Astrocyte (in vitro differentiated cells and primary cell): ENCODE results near the gene ADGRF1. TPM values are rescaled to one million over a fixed set of nuclear protein-coding genes. Genes with fewer than 3 reads are reported as not detected.
"Not testable (repeated sequence)": the region's sequence is repeated elsewhere in the genome, so short reads cannot be mapped to it uniquely, and the experiment has no call there.

Experiments used
- DNase-seq: peaks from one replicate; pipeline ENCODE4 v3.0.0-alpha.2; 2010; ENCODE audit warnings: low read depth
- FAIRE-seq: peaks from 2 replicates; lab custom pipeline; 2011; peaks lifted over from hg19 to GRCh38; lab: Jason Lieb, UNC
- H2AFZ ChIP-seq: 2 replicates; pipeline ENCODE4 v1.6.0; 2012; ENCODE audit warnings: low read depth, low read length, inconsistent platforms
- H3K27ac ChIP-seq: 2 replicates; pipeline ENCODE4 v1.5.1; 2011; ENCODE audit warnings: low read depth, low read length, inconsistent platforms
- H3K27me3 ChIP-seq: 2 replicates; pipeline ENCODE4 v1.6.0; 2011; ENCODE audit warnings: low read length, inconsistent platforms; ENCODE audit not compliant: insufficient read depth
- H3K36me3 ChIP-seq: 2 replicates; pipeline ENCODE4 v1.5.1; 2011; ENCODE audit warnings: low read length, inconsistent platforms; ENCODE audit not compliant: insufficient read depth
- H3K4me1 ChIP-seq: 2 replicates; pipeline ENCODE4 v1.5.1; 2011; ENCODE audit warnings: low read length, inconsistent platforms; ENCODE audit not compliant: insufficient read depth
- H3K4me2 ChIP-seq: 2 replicates; pipeline ENCODE4 v1.6.0; 2012; ENCODE audit warnings: low read length, inconsistent platforms
- H3K4me3 ChIP-seq: 2 replicates; pipeline ENCODE4 v1.5.1; 2011; ENCODE audit warnings: low read depth, mild to moderate bottlenecking, low read length, inconsistent platforms; ENCODE audit not compliant: insufficient read depth
- H3K79me2 ChIP-seq: 2 replicates; pipeline ENCODE4 v1.6.0; 2012; ENCODE audit warnings: mild to moderate bottlenecking, low read length, inconsistent platforms; ENCODE audit not compliant: insufficient read depth
- H3K9ac ChIP-seq: 2 replicates; pipeline ENCODE4 v1.6.0; 2012; ENCODE audit warnings: mild to moderate bottlenecking, low read length, inconsistent platforms
- H3K9me3 ChIP-seq: 2 replicates; pipeline ENCODE4 v1.5.1; 2012; ENCODE audit warnings: low read depth, mild to moderate bottlenecking, low read length, inconsistent platforms; ENCODE audit not compliant: insufficient read depth
- H4K20me1 ChIP-seq: 2 replicates; pipeline ENCODE4 v1.6.0; 2012; ENCODE audit warnings: low read length, inconsistent platforms; ENCODE audit not compliant: insufficient read depth
- H3K27ac Mint-ChIP-seq: one replicate; pipeline ENCODE4 v1.8.0; 2021; ENCODE audit warnings: mild to moderate bottlenecking, mixed read lengths; ENCODE audit not compliant: unreplicated experiment
- H3K27me3 Mint-ChIP-seq: one replicate; pipeline ENCODE4 v1.8.0; 2021; ENCODE audit warnings: low read depth, mixed read lengths; ENCODE audit not compliant: unreplicated experiment
- H3K36me3 Mint-ChIP-seq: one replicate; pipeline ENCODE4 v1.8.0; 2021; ENCODE audit warnings: low read depth, mixed read lengths; ENCODE audit not compliant: unreplicated experiment
- H3K4me1 Mint-ChIP-seq: one replicate; pipeline ENCODE4 v1.8.0; 2021; ENCODE audit warnings: low read depth, mixed read lengths; ENCODE audit not compliant: unreplicated experiment
- H3K4me3 Mint-ChIP-seq: one replicate; pipeline ENCODE4 v1.8.0; 2021; ENCODE audit warnings: mild to moderate bottlenecking, moderate library complexity, mixed read lengths; ENCODE audit not compliant: unreplicated experiment
- H3K9me3 Mint-ChIP-seq: one replicate; pipeline ENCODE4 v1.8.0; 2021; ENCODE audit warnings: mild to moderate bottlenecking, mixed read lengths; ENCODE audit not compliant: unreplicated experiment
- EZH2 ChIP-seq: IDR thresholded peaks from 2 replicates; pipeline ENCODE4 v1.6.1; 2012; ENCODE audit warnings: mild to moderate bottlenecking, low read length, inconsistent platforms; ENCODE audit not compliant: insufficient read depth
- total RNA-seq: library from RNA; stranded (reverse); gene quantifications from 2 replicates; pipeline ENCODE4 v1.2.1, GENCODE V29; 2021
- TF ChIP-seq, protein P1 (sequence below): IDR thresholded peaks from 2 replicates; pipeline ENCODE4 v1.5.1; 2011; ENCODE audit warnings: low read depth, mild to moderate bottlenecking, inconsistent platforms, low read length, moderate library complexity; ENCODE audit not compliant: insufficient read depth

The ADGRF1 gene
- total RNA-seq, 1 donor from 2014 or later: 0.25 TPM

GRCh38 chr6:47059216-47059885 is 17.2 kb upstream of the ADGRF1 start:
- H3K9me3 Mint-ChIP-seq: peaks cover 4% of the 10 kb centered on the region
- H3K79me2 ChIP-seq: no peaks in the 10 kb centered on the region
- H3K4me1 ChIP-seq: no peaks in the 10 kb centered on the region
- H2AFZ ChIP-seq: no peak overlapping the region
- no peak overlapping the region for H3K27ac ChIP-seq
- H3K27me3 ChIP-seq: no peaks in the 10 kb centered on the region
- FAIRE-seq: no peak
- H3K36me3 ChIP-seq: no peaks in the 10 kb centered on the region
- peaks cover 18% of the 10 kb centered on the region for H3K4me1 Mint-ChIP-seq
- no peak overlapping the region for H3K4me2 ChIP-seq
- H4K20me1 ChIP-seq: no peaks in the 10 kb centered on the region
- no peaks in the 10 kb centered on the region for H3K9me3 ChIP-seq
- no peak overlapping the region for H3K4me3 ChIP-seq
- peaks cover 3% of the 10 kb centered on the region for H3K36me3 Mint-ChIP-seq
- H3K27ac Mint-ChIP-seq: no peak overlapping the region
- H3K27me3 Mint-ChIP-seq: no peaks in the 10 kb centered on the region
- TF ChIP-seq EZH2: no peak
- TF ChIP-seq, protein P1, sequence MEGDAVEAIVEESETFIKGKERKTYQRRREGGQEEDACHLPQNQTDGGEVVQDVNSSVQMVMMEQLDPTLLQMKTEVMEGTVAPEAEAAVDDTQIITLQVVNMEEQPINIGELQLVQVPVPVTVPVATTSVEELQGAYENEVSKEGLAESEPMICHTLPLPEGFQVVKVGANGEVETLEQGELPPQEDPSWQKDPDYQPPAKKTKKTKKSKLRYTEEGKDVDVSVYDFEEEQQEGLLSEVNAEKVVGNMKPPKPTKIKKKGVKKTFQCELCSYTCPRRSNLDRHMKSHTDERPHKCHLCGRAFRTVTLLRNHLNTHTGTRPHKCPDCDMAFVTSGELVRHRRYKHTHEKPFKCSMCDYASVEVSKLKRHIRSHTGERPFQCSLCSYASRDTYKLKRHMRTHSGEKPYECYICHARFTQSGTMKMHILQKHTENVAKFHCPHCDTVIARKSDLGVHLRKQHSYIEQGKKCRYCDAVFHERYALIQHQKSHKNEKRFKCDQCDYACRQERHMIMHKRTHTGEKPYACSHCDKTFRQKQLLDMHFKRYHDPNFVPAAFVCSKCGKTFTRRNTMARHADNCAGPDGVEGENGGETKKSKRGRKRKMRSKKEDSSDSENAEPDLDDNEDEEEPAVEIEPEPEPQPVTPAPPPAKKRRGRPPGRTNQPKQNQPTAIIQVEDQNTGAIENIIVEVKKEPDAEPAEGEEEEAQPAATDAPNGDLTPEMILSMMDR: no peak
- no peak overlapping the region for H3K9ac ChIP-seq
- no peak for DNase-seq
- H3K4me3 Mint-ChIP-seq: no peak overlapping the region

DNA sequence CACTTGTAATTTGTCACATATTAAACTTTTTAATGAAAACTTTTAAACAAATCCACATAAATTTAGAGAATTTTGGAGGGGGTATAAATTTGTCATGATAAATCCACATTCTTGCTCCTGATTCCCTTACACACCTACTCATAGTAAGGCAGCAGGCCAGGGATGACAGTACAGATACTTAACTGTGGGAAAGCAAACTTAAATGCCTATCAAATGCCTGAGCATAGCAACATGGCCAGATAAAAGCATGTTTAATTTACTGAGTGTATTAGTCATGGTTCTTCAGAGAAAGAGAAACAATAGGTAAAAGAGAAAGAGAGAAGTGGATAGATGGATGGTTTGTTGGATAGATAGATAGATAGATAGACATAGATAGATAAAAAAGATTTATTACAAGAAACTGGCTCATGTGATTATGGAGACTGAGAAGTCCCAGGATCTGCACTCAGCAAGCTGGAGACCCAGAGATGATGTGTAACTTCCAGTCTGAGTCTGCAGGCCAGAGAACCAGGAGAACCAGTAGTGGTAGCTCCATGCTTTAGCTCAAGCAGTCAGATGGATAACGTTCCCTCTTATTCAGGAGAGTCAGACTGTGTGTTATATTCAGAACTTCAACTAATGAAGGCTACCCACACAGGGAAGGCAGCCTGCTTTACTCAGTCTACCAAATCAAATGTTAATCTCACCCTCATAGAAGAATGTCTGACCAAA is 15.9 kb upstream of the ADGRF1 start:
- no peak overlapping the region for H3K4me3 Mint-ChIP-seq
- DNase-seq (peak; percentile 92), FAIRE-seq (no peak)
- peaks cover 6% of the 10 kb centered on the region for H3K9me3 Mint-ChIP-seq
- Histone ChIP-seq H3K36me3 (no peaks in the 10 kb centered on the region), H4K20me1 (no peaks in the 10 kb centered on the region), H3K9me3 (no peaks in the 10 kb centered on the region), H2AFZ (no peak overlapping the region), H3K9ac (no peak overlapping the region), H3K4me2 (no peak overlapping the region), H3K4me3 (no peak overlapping the region), H3K79me2 (no peaks in the 10 kb centered on the region), H3K27me3 (no peaks in the 10 kb centered on the region), H3K4me1 (no peaks in the 10 kb centered on the region), H3K27ac (peak overlapping the region; percentile 28)
- H3K36me3 Mint-ChIP-seq: peaks cover 3% of the 10 kb centered on the region
- H3K27me3 Mint-ChIP-seq: no peaks in the 10 kb centered on the region
- peaks cover 18% of the 10 kb centered on the region for H3K4me1 Mint-ChIP-seq
- TF ChIP-seq EZH2: no peak
- TF ChIP-seq, protein P1: no peak
- peak overlapping the region; percentile 21 for H3K27ac Mint-ChIP-seq

GRCh38 chr6:47056832-47057231 is 14.7 kb upstream of the ADGRF1 start:
- Mint-ChIP-seq H3K9me3 (peaks cover 2% of the 10 kb centered on the region), H3K27me3 (no peaks in the 10 kb centered on the region), H3K4me3 (no peak overlapping the region), H3K27ac (peak overlapping the region; percentile 21), H3K36me3 (peaks cover 3% of the 10 kb centered on the region), H3K4me1 (peaks cover 16% of the 10 kb centered on the region)
- H3K79me2 ChIP-seq: no peaks in the 10 kb centered on the region
- no peak overlapping the region for H3K4me3 ChIP-seq
- FAIRE-seq: no peak
- no peak overlapping the region for H3K27ac ChIP-seq
- H3K9ac ChIP-seq: no peak overlapping the region
- H3K4me1 ChIP-seq: no peaks in the 10 kb centered on the region
- no peak overlapping the region for H2AFZ ChIP-seq
- no peaks in the 10 kb centered on the region for H3K36me3 ChIP-seq
- no peak overlapping the region for H3K4me2 ChIP-seq
- H3K9me3 ChIP-seq: no peaks in the 10 kb centered on the region
- H4K20me1 ChIP-seq: no peaks in the 10 kb centered on the region
- no peak for DNase-seq
- no peaks in the 10 kb centered on the region for H3K27me3 ChIP-seq
- TF ChIP-seq EZH2: no peak
- TF ChIP-seq, protein P1: no peak

GRCh38 chr6:47054302-47054701 is 12.2 kb upstream of the ADGRF1 start:
- not testable (repeated sequence) for H3K27me3 Mint-ChIP-seq, DNase-seq, H3K9ac ChIP-seq, H3K4me1 ChIP-seq, H3K9me3 ChIP-seq, H3K4me1 Mint-ChIP-seq, H3K27me3 ChIP-seq, H3K27ac Mint-ChIP-seq, H3K4me2 ChIP-seq, H3K9me3 Mint-ChIP-seq, H3K36me3 ChIP-seq, FAIRE-seq, H3K79me2 ChIP-seq, H4K20me1 ChIP-seq, H3K4me3 ChIP-seq, H3K4me3 Mint-ChIP-seq, H3K36me3 Mint-ChIP-seq, H2AFZ ChIP-seq, H3K27ac ChIP-seq
